OCI-LY7 (cell line): ENCODE results near the gene SPC24. TPM values are rescaled to one million over a fixed set of nuclear protein-coding genes. Genes with fewer than 3 reads are reported as not detected.

Source experiments
- BruUV-seq: library from RNA; stranded (reverse); fragments of 400-500 nt; replicated peaks from 2 replicates; lab custom pipeline; 2021; lab: Mats Ljungman, UMichigan
- CTCF ChIA-PET: fragments of 300-600 bp; sonication (Branson Sonifier 250); formaldehyde crosslinking; loops from one replicate; lab custom pipeline; 2022; ENCODE audit warnings: antibody characterized with exemption; ENCODE audit not compliant: unreplicated experiment; lab: Charles Lee
- POLR2A ChIA-PET: fragments of 300-600 bp; sonication (Branson Sonifier 250); formaldehyde crosslinking; loops from one replicate; lab custom pipeline; 2022; ENCODE audit warnings: antibody characterized with exemption; lab: Charles Lee
- DNase-seq: peaks from one replicate; pipeline ENCODE4 v3.0.0-alpha.2; 2015; ENCODE audit warnings: low spot score
- H2AFZ ChIP-seq: fragments of 200-600 bp; sonication (generic), shearing (Covaris generic); 2 replicates; pipeline ENCODE4 v1.6.1; 2014; ENCODE audit warnings: mild to moderate bottlenecking, antibody characterized with exemption, low read length, moderate library complexity
- H3K27ac ChIP-seq: fragments of 200-600 bp; sonication (generic); 2 replicates; pipeline ENCODE4 v1.5.1; 2014; ENCODE audit warnings: mixed run types, low read depth, mild to moderate bottlenecking, moderate library complexity, low read length, inconsistent platforms; ENCODE audit not compliant: poor library complexity, severe bottlenecking
- H3K36me3 ChIP-seq: fragments of 200-600 bp; sonication (generic); 2 replicates; pipeline ENCODE4 v1.6.1; 2014; ENCODE audit warnings: mild to moderate bottlenecking, antibody characterized with exemption, low read length, moderate library complexity, mixed read lengths; ENCODE audit not compliant: insufficient read depth
- H3K4me1 ChIP-seq: fragments of 200-600 bp; sonication (generic); 2 replicates; pipeline ENCODE4 v1.5.1; 2014; ENCODE audit warnings: mild to moderate bottlenecking, low read length; ENCODE audit not compliant: insufficient read depth, poor library complexity, severe bottlenecking
- H3K4me2 ChIP-seq: fragments of 200-600 bp; sonication (generic); 2 replicates; pipeline ENCODE4 v1.6.1; 2014; ENCODE audit warnings: mild to moderate bottlenecking, low read length
- H3K4me3 ChIP-seq: fragments of 200-600 bp; sonication (generic); 2 replicates; pipeline ENCODE4 v1.5.1; 2014; ENCODE audit warnings: mild to moderate bottlenecking, low read depth, low read length; ENCODE audit not compliant: poor library complexity, severe bottlenecking
- H3K79me2 ChIP-seq: fragments of 200-600 bp; sonication (generic); 2 replicates; pipeline ENCODE4 v1.6.1; 2016; ENCODE audit warnings: low read depth, mild to moderate bottlenecking, low read length, moderate library complexity, mixed read lengths; ENCODE audit not compliant: insufficient read depth
- H3K9me2 ChIP-seq: fragments of 200-600 bp; sonication (generic); 2 replicates; pipeline ENCODE4 v1.6.1; 2016; ENCODE audit warnings: mild to moderate bottlenecking, low read length, mixed read lengths; ENCODE audit not compliant: insufficient read depth
- H3K9me3 ChIP-seq: fragments of 200-600 bp; sonication (generic); 2 replicates; pipeline ENCODE4 v1.6.1; 2014; ENCODE audit warnings: mild to moderate bottlenecking, mixed run types, low read length, mixed read lengths
- H4K20me1 ChIP-seq: fragments of 200-600 bp; sonication (generic); 2 replicates; pipeline ENCODE4 v1.6.1; 2014; ENCODE audit warnings: mild to moderate bottlenecking, antibody characterized with exemption, low read length, moderate library complexity, mixed read lengths; ENCODE audit not compliant: insufficient read depth
- EZH2phosphoT487 ChIP-seq: fragments of 200-600 bp; sonication (generic); IDR thresholded peaks from 2 replicates; pipeline ENCODE4 v1.6.1; 2018; ENCODE audit warnings: low read depth, borderline replicate concordance, mild to moderate bottlenecking, mixed run types, antibody characterized with exemption, low read length, moderate library complexity, mixed read lengths
- intact Hi-C: fragments of 100-400 bp; cut with micrococcal nuclease; formaldehyde crosslinking; loops from one replicate; pipeline ENCODE4 v1.10.0; 2022; ENCODE audit not compliant: unreplicated experiment
- microRNA-seq: library from miRNA; unstranded; fragments of <30 nt; microRNA quantifications from one replicate; pipeline ENCODE4 v1.2.0, GENCODE V29; 2022; ENCODE audit warnings: borderline replicate concordance
- total RNA-seq, 2 experiments: library from RNA; depleted of rRNA in 1 of 2; stranded (reverse); fragments of >200 nt in 1 of 2; shearing (Covaris generic) in 1 of 2; gene quantifications; 2 replicates each; pipeline ENCODE4 v1.2.3, GENCODE V29; 2014 to 2022
- TF ChIP-seq, protein P1 (sequence below): fragments of 200-600 bp; sonication (generic); conservative IDR thresholded peaks from 2 replicates; pipeline ENCODE4 v1.5.1; 2014; ENCODE audit warnings: mild to moderate bottlenecking, antibody characterized with exemption, low read length, moderate library complexity, mixed read lengths

Gene SPC24
- total RNA-seq, 2 experiments from 2014 or later: 133 to 184 TPM

DNA sequence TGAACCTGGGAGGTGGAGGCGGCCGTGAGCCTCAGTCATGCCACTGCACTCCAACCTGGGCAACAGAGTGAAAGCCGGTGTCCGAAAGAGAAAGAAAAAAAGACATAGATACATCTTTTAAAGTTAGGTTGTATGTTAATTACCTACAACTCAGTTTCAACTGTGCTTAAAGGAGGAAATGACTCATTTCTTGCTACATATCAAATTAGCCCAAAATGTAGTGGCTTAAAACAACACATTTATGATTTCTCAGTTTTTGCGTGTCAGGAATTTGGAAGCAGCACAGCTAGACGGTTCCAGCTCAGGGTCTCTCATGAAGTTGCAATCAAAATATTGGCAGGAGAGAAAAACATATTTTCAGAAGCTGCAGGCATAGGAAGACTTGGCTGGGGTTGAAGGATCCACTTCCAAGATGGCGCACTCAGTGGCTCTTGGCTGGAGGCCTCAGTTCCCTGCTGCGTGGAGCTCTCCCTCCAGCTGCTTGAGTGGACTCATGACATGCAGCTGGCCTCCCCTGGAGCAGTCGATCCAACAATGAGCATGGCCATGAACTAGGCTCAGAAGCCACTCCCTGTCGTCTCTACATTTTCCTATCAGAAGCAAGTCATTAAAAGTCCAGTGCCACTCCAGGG lies 59.3 kb downstream of the SPC24 start:
- Histone ChIP-seq H3K4me3 (no peak overlapping the region), H3K4me2 (no peak overlapping the region), H3K79me2 (peaks cover 96% of the 10 kb centered on the region), H3K36me3 (peaks cover 96% of the 10 kb centered on the region), H3K4me1 (peaks cover 29% of the 10 kb centered on the region), H3K9me3 (no peaks in the 10 kb centered on the region), H3K27ac (no peak overlapping the region), H2AFZ (no peak overlapping the region), H3K9me2 (no peaks in the 10 kb centered on the region), H4K20me1 (peaks cover 36% of the 10 kb centered on the region)
- BruUV-seq: no TSS peak
- intact Hi-C loops: no loop called here
- DNase-seq: no peak
- POLR2A ChIA-PET: interaction anchor here (0.5 kb wide), 1 partner anchor 107 kb away, joined by 3 read pairs; no protein-coding TSS in a partner anchor
- TF ChIP-seq EZH2phosphoT487: no peak
- TF ChIP-seq, protein P1, sequence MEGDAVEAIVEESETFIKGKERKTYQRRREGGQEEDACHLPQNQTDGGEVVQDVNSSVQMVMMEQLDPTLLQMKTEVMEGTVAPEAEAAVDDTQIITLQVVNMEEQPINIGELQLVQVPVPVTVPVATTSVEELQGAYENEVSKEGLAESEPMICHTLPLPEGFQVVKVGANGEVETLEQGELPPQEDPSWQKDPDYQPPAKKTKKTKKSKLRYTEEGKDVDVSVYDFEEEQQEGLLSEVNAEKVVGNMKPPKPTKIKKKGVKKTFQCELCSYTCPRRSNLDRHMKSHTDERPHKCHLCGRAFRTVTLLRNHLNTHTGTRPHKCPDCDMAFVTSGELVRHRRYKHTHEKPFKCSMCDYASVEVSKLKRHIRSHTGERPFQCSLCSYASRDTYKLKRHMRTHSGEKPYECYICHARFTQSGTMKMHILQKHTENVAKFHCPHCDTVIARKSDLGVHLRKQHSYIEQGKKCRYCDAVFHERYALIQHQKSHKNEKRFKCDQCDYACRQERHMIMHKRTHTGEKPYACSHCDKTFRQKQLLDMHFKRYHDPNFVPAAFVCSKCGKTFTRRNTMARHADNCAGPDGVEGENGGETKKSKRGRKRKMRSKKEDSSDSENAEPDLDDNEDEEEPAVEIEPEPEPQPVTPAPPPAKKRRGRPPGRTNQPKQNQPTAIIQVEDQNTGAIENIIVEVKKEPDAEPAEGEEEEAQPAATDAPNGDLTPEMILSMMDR: no peak
- CTCF ChIA-PET: no interaction called here

Small RNAs within 50 kb of the gene (microRNA-seq; reads per million reads assigned to microRNA genes)
- gene MIR6886: not detected

Other genes starting within 250 kb of the SPC24 start
- 26.7 and 31.8 TPM in 2 replicates for gene YIPF2, start 227.1 kb downstream of the SPC24 start, total RNA-seq (2014; rRNA removed; shearing (Covaris generic))
- 27.5 and 31.5 TPM in 2 replicates for gene YIPF2, start 227.1 kb downstream of the SPC24 start, total RNA-seq (2022)
- 24.1 and 28.3 TPM in 2 replicates for gene TIMM29, start 227.0 kb downstream of the SPC24 start, total RNA-seq (2014; rRNA removed; shearing (Covaris generic))
- 26.2 and 27.3 TPM in 2 replicates for gene TIMM29, start 227.0 kb downstream of the SPC24 start, total RNA-seq (2022)
- gene SMARCA4, start 194.8 kb downstream of the SPC24 start, total RNA-seq (2014; rRNA removed; shearing (Covaris generic)): 360 and 409 TPM in 2 replicates
- 554 and 581 TPM in 2 replicates for gene SMARCA4, start 194.8 kb downstream of the SPC24 start, total RNA-seq (2022)
- gene LDLR, start 66.3 kb downstream of the SPC24 start, total RNA-seq (2014; rRNA removed; shearing (Covaris generic)): 61.8 and 88.3 TPM in 2 replicates
- 99.1 and 101 TPM in 2 replicates for gene LDLR, start 66.3 kb downstream of the SPC24 start, total RNA-seq (2022)
- gene KANK2, start 41.8 kb upstream of the SPC24 start, total RNA-seq (2014; rRNA removed; shearing (Covaris generic)): 135 and 186 TPM in 2 replicates
- 174 TPM in 2 replicates for gene KANK2, start 41.8 kb upstream of the SPC24 start, total RNA-seq (2022)
- gene ANGPTL8, start 83.8 kb upstream of the SPC24 start, total RNA-seq (2014; rRNA removed; shearing (Covaris generic)): not detected in 2 replicates
- 1.0 TPM in 1 of 2 replicates, not detected in the other for gene ANGPTL8, start 83.8 kb upstream of the SPC24 start, total RNA-seq (2022)
- gene DOCK6, start 106.7 kb upstream of the SPC24 start, total RNA-seq (2014; rRNA removed; shearing (Covaris generic)): 16.6 and 24.1 TPM in 2 replicates
- gene DOCK6, start 106.7 kb upstream of the SPC24 start, total RNA-seq (2022): 74.6 and 78.2 TPM in 2 replicates
- gene TSPAN16, start 140.4 kb upstream of the SPC24 start, total RNA-seq (2014; rRNA removed; shearing (Covaris generic)): not detected in 2 replicates
- gene TSPAN16, start 140.4 kb upstream of the SPC24 start, total RNA-seq (2022): not detected in 2 replicates
- gene RAB3D, start 183.9 kb upstream of the SPC24 start, total RNA-seq (2014; rRNA removed; shearing (Covaris generic)): 1.1 and 1.9 TPM in 2 replicates
- 7.7 and 8.4 TPM in 2 replicates for gene RAB3D, start 183.9 kb upstream of the SPC24 start, total RNA-seq (2022)
- gene TMEM205, start 190.5 kb upstream of the SPC24 start, total RNA-seq (2014; rRNA removed; shearing (Covaris generic)): 58.4 and 58.9 TPM in 2 replicates
- 32.0 and 39.9 TPM in 2 replicates for gene TMEM205, start 190.5 kb upstream of the SPC24 start, total RNA-seq (2022)
- 13.3 and 14.1 TPM in 2 replicates for gene CCDC159, start 190.7 kb upstream of the SPC24 start, total RNA-seq (2014; rRNA removed; shearing (Covaris generic))
- 18.9 and 26.1 TPM in 2 replicates for gene CCDC159, start 190.7 kb upstream of the SPC24 start, total RNA-seq (2022)
- gene PLPPR2, start 199.7 kb upstream of the SPC24 start, total RNA-seq (2014; rRNA removed; shearing (Covaris generic)): 0.54 and 0.88 TPM in 2 replicates
- gene PLPPR2, start 199.7 kb upstream of the SPC24 start, total RNA-seq (2022): 2.7 and 3.6 TPM in 2 replicates
- 5.6 and 6.6 TPM in 2 replicates for gene SWSAP1, start 218.9 kb upstream of the SPC24 start, total RNA-seq (2014; rRNA removed; shearing (Covaris generic))
- gene SWSAP1, start 218.9 kb upstream of the SPC24 start, total RNA-seq (2022): 5.6 and 6.8 TPM in 2 replicates
- 9.9 and 19.6 TPM in 2 replicates for gene EPOR, start 228.5 kb upstream of the SPC24 start, total RNA-seq (2014; rRNA removed; shearing (Covaris generic))
- gene EPOR, start 228.5 kb upstream of the SPC24 start, total RNA-seq (2022): 11.3 and 15.7 TPM in 2 replicates